ENCODE measurements around the gene MPND. TPM values are rescaled to one million over a fixed set of nuclear protein-coding genes. Genes with fewer than 3 reads are reported as not detected.
A peak's percentile ranks its signal among the peaks of the same experiment; 100 is the strongest.

MPND gene
- total and polyA plus RNA-seq, 10 of the 15 experiments (the other 5 are each of a cell fraction or from before 2014, with no cell fraction given): 0.79 to 18.3 (median 6.0) TPM

- TF ChIP-seq BCL3 (IDR thresholded peaks at IDR 0.05; ENCODE audit: borderline replicate concordance, insufficient read depth, low read depth, low read length, poor library complexity, severe bottlenecking) (no peak), NFYA (IDR thresholded peaks at IDR 0.05; ENCODE audit: borderline replicate concordance, low read depth, low read length) (peak; percentile 30; the same call in 1 of the 2 replicates), FOS (IDR thresholded peaks at IDR 0.05; ENCODE audit: borderline replicate concordance, extremely low read depth, insufficient read length) (peak; percentile 95), ZNF384 (IDR thresholded peaks at IDR 0.05; ENCODE audit: borderline replicate concordance, low read depth, low read length) (no peak), BHLHE40 (IDR thresholded peaks at IDR 0.05; ENCODE audit: borderline replicate concordance in 1 of 2, low read depth in 2 of 2, low read length in 1 of 2) (peak; percentile 69 to 98; a peak in 3 of 4 replicates), TCF12 (IDR thresholded peaks at IDR 0.05; ENCODE audit: low read depth, low read length) (no peak), NKRF (conservative IDR thresholded peaks at IDR 0.05) (peak; percentile 100), NFIC (IDR thresholded peaks at IDR 0.05; ENCODE audit: low read depth, low read length) (no peak), YY1 (IDR thresholded peaks at IDR 0.05; ENCODE audit: low read depth, low read length) (peak; percentile 62; the same call in 1 of the 2 replicates), PKNOX1 (IDR thresholded peaks at IDR 0.05) (peak; percentile 99), STAT3 (IDR thresholded peaks at IDR 0.05; ENCODE audit: low read depth, low read length) (no peak), ZNF217 (IDR thresholded peaks at IDR 0.05) (0 out of 2 replicates have a peak, but pooled peaks have one; percentile 16), EGR1 (IDR thresholded peaks at IDR 0.05; ENCODE audit: borderline replicate concordance in 1 of 2, low read depth in 2 of 2, low read length in 2 of 2) (peak in 1 of 2 experiments; percentile 8; a peak in 1 of 3 replicates), CREM (IDR thresholded peaks at IDR 0.05; ENCODE audit: low read depth) (peak; percentile 93), SUZ12 (IDR thresholded peaks at IDR 0.05; ENCODE audit: unreplicated experiment) (no peak), DPF2 (IDR thresholded peaks at IDR 0.05) (peak; percentile 90), NRF1 (conservative IDR thresholded peaks at IDR 0.05; ENCODE audit: low read depth, low read length) (no peak), CREB1 (IDR thresholded peaks at IDR 0.05; ENCODE audit: low read depth) (peak; percentile 98)
- TF ChIP-seq, protein P1, sequence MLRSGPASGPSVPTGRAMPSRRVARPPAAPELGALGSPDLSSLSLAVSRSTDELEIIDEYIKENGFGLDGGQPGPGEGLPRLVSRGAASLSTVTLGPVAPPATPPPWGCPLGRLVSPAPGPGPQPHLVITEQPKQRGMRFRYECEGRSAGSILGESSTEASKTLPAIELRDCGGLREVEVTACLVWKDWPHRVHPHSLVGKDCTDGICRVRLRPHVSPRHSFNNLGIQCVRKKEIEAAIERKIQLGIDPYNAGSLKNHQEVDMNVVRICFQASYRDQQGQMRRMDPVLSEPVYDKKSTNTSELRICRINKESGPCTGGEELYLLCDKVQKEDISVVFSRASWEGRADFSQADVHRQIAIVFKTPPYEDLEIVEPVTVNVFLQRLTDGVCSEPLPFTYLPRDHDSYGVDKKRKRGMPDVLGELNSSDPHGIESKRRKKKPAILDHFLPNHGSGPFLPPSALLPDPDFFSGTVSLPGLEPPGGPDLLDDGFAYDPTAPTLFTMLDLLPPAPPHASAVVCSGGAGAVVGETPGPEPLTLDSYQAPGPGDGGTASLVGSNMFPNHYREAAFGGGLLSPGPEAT (IDR thresholded peaks at IDR 0.05; ENCODE audit: low read depth): peak; percentile 97
These were observed 59.0 kb downstream of the MPND start, which contains the start of gene CHAF1A (continued) for GRCh38 chr19:4402171-4403004.

All from GM12878 (cell line).